IMR-90 (cell line): ENCODE data around the gene MGAT4A. TPM values are rescaled to one million over a fixed set of nuclear protein-coding genes. Genes with fewer than 3 reads are reported as not detected.

Experiments
- ATAC-seq: fragments of 200-7000 bp; cut with Tn5 transposase; 2 replicates; pipeline ENCODE4 v1.9.1; 2020; ENCODE audit warnings: low read depth, mild to moderate bottlenecking, moderate library complexity
- BruUV-seq: library from RNA; stranded (reverse); fragments of 400-500 nt; replicated peaks from 2 replicates; lab custom pipeline; 2021; lab: Mats Ljungman, UMichigan
- CTCF ChIA-PET: fragments of 300-600 bp; formaldehyde crosslinking; extraction: SDS; loops from one replicate; lab custom pipeline; 2021; ENCODE audit warnings: antibody characterized with exemption; lab: Yijun Ruan, JAX
- POLR2A ChIA-PET: fragments of 300-600 bp; sonication (Branson Sonifier 250); formaldehyde crosslinking; loops from one replicate; lab custom pipeline; 2022; ENCODE audit warnings: antibody characterized with exemption; ENCODE audit not compliant: unreplicated experiment; lab: Charles Lee
- DNase-seq: peaks from one replicate; pipeline ENCODE4 v3.0.0; 2013
- H2AFZ ChIP-seq: replicated peaks from 2 replicates; pipeline ENCODE3; 2013; ENCODE audit warnings: low read length, mild to moderate bottlenecking; ENCODE audit not compliant: poor library complexity
- H2AK5ac ChIP-seq: 2 replicates; pipeline ENCODE4 v1.6.1; 2013; ENCODE audit warnings: low read depth, low read length, inconsistent platforms
- H2AK9ac ChIP-seq: replicated peaks from 2 replicates; pipeline ENCODE3; 2013; ENCODE audit warnings: mild to moderate bottlenecking, low read depth, low read length, moderate library complexity; ENCODE audit not compliant: poor library complexity
- H2BK120ac ChIP-seq: 2 replicates; pipeline ENCODE4 v1.6.1; 2013; ENCODE audit warnings: low read depth, low read length, inconsistent platforms
- H2BK15ac ChIP-seq: 3 replicates; pipeline ENCODE4 v1.6.1; 2013; ENCODE audit warnings: low read depth, low read length, inconsistent platforms
- H2BK20ac ChIP-seq: 2 replicates; pipeline ENCODE4 v1.6.1; 2013; ENCODE audit warnings: low read depth, mild to moderate bottlenecking, inconsistent platforms, low read length, moderate library complexity
- H2BK5ac ChIP-seq: 2 replicates; pipeline ENCODE4 v1.6.1; 2013; ENCODE audit warnings: mild to moderate bottlenecking, low read depth, low read length, inconsistent platforms; ENCODE audit not compliant: poor library complexity, severe bottlenecking
- H3K14ac ChIP-seq: replicated peaks from 2 replicates; pipeline ENCODE4 v1.6.1; 2013; ENCODE audit warnings: low read depth, low read length, inconsistent platforms
- H3K18ac ChIP-seq: 2 replicates; pipeline ENCODE4 v1.6.1; 2013; ENCODE audit warnings: low read depth, low read length, control low read depth
- H3K23ac ChIP-seq: 2 replicates; pipeline ENCODE4 v1.6.1; 2013; ENCODE audit warnings: low read depth, low read length, inconsistent platforms
- H3K27ac ChIP-seq: 2 replicates; pipeline ENCODE4 v1.5.1; 2013; ENCODE audit warnings: mild to moderate bottlenecking, control low read depth, low read length; ENCODE audit not compliant: insufficient read depth
- H3K27me3 ChIP-seq: 2 replicates; pipeline ENCODE4 v1.6.1; 2013; ENCODE audit warnings: low read length; ENCODE audit not compliant: control insufficient read depth, insufficient read depth
- H3K36me3 ChIP-seq: 2 replicates; pipeline ENCODE4 v1.6.1; 2013; ENCODE audit warnings: low read length, mixed read lengths; ENCODE audit not compliant: control insufficient read depth, insufficient read depth
- H3K4ac ChIP-seq: 2 replicates; pipeline ENCODE4 v1.6.1; 2013; ENCODE audit warnings: low read depth, low read length, inconsistent platforms
- H3K4me1 ChIP-seq: 2 replicates; pipeline ENCODE4 v1.6.1; 2013; ENCODE audit warnings: low read length, mixed read lengths; ENCODE audit not compliant: control insufficient read depth, insufficient read depth
- H3K4me2 ChIP-seq: 2 replicates; pipeline ENCODE4 v1.6.1; 2013; ENCODE audit warnings: low read depth, mild to moderate bottlenecking, control low read depth, low read length, moderate library complexity
- H3K4me3 ChIP-seq: 2 replicates; pipeline ENCODE4 v1.5.1; 2013; ENCODE audit warnings: low read depth, mild to moderate bottlenecking, control low read depth, low read length, moderate library complexity; ENCODE audit not compliant: insufficient read depth
- H3K56ac ChIP-seq: 2 replicates; pipeline ENCODE4 v1.6.1; 2013; ENCODE audit warnings: low read length, inconsistent platforms; ENCODE audit not compliant: insufficient read depth; ENCODE audit errors: extremely low read depth
- H3K79me1 ChIP-seq, 2 experiments: 2 replicates each; pipeline ENCODE4 v1.6.1; 2013; ENCODE audit warnings: low read length in 2 of 2, inconsistent platforms in 1 of 2, low read depth in 1 of 2
- H3K9ac ChIP-seq: 2 replicates; pipeline ENCODE4 v1.6.1; 2013; ENCODE audit warnings: low read depth, low read length, control low read depth
- H3K9me1 ChIP-seq: 2 replicates; pipeline ENCODE4 v1.6.1; 2013; ENCODE audit warnings: low read length, inconsistent platforms; ENCODE audit not compliant: insufficient read depth
- H3K9me3 ChIP-seq: 2 replicates; pipeline ENCODE4 v1.6.1; 2013; ENCODE audit warnings: low read length; ENCODE audit not compliant: control insufficient read depth, insufficient read depth
- H4K20me1 ChIP-seq: 2 replicates; pipeline ENCODE4 v1.6.1; 2013; ENCODE audit warnings: low read length, inconsistent platforms; ENCODE audit not compliant: insufficient read depth
- H4K5ac ChIP-seq: 2 replicates; pipeline ENCODE4 v1.6.1; 2013; ENCODE audit warnings: mild to moderate bottlenecking, low read depth, low read length, control low read depth
- H4K8ac ChIP-seq, 2 experiments: 2 replicates each; pipeline ENCODE4 v1.6.1; 2013; ENCODE audit warnings: low read depth in 2 of 2, low read length in 2 of 2, control low read depth in 1 of 2, inconsistent platforms in 1 of 2
- H4K91ac ChIP-seq: 2 replicates; pipeline ENCODE4 v1.6.1; 2013; ENCODE audit warnings: low read depth, low read length, inconsistent platforms; ENCODE audit not compliant: insufficient read depth
- CEBPB ChIP-seq: IDR thresholded peaks from 2 replicates; pipeline ENCODE4 v1.6.1; 2012; ENCODE audit warnings: low read depth, low read length, improper control_type of control experiment
- CHD1 ChIP-seq: IDR thresholded peaks from 2 replicates; pipeline ENCODE4 v1.6.1; 2012; ENCODE audit warnings: low read depth, low read length, improper control_type of control experiment
- FOS ChIP-seq: fragments of 150-350 bp; IDR thresholded peaks from 2 replicates; pipeline ENCODE4 v1.6.1; 2016; ENCODE audit warnings: low read depth, low read length
- MAZ ChIP-seq: IDR thresholded peaks from 2 replicates; pipeline ENCODE4 v1.6.1; 2012; ENCODE audit warnings: low read depth, mild to moderate bottlenecking, low read length, improper control_type of control experiment, moderate library complexity, borderline replicate concordance
- MXI1 ChIP-seq: IDR thresholded peaks from 2 replicates; pipeline ENCODE4 v1.6.1; 2012; ENCODE audit warnings: low read depth, mild to moderate bottlenecking, low read length, moderate library complexity, borderline replicate concordance
- NFE2L2 ChIP-seq: fragments of 150-350 bp; IDR thresholded peaks from 2 replicates; pipeline ENCODE4 v1.6.1; 2016; ENCODE audit warnings: low read depth, mild to moderate bottlenecking, low read length
- RCOR1 ChIP-seq: IDR thresholded peaks from 2 replicates; pipeline ENCODE4 v1.6.1; 2012; ENCODE audit warnings: mild to moderate bottlenecking, low read length, improper control_type of control experiment; ENCODE audit not compliant: insufficient replicate concordance
- RFX5 ChIP-seq: IDR thresholded peaks from 2 replicates; pipeline ENCODE4 v1.8.0; 2012; ENCODE audit warnings: low read depth, mild to moderate bottlenecking, low read length, moderate library complexity
- WGBS, 2 experiments: methylation state at CpG; one replicate each; pipeline versions ENCODE4 v1.1.5 to v1.1.7; 2013; ENCODE audit warnings: missing lambda C conversion rate in 2 of 2; ENCODE audit not compliant: insufficient read length in 1 of 2; ENCODE audit errors: extremely low coverage in 2 of 2; 5-methylcytosine and 5-hydroxymethylcytosine counted together
- dilution Hi-C: fragments of 300-500 bp; cut with HindIII; formaldehyde crosslinking; loops from one replicate; pipeline ENCODE4 v1.14.3; 2018; ENCODE audit warnings: low sequenced_read_pairs; ENCODE audit not compliant: unreplicated experiment
- in situ Hi-C: fragments of 300-500 bp; cut with MboI; formaldehyde crosslinking; loops from 3 replicates; pipeline ENCODE4 v1.14.3; 2019; ENCODE audit warnings: low sequenced_read_pairs, inconsistent platforms, mixed read lengths
- intact Hi-C: fragments of 100-400 bp; cut with micrococcal nuclease; formaldehyde crosslinking; loops from 2 replicates; pipeline ENCODE4 v1.10.0; 2022
- polyA plus RNA-seq, 3 experiments: library from polyadenylated mRNA; depleted of rRNA; stranded (reverse); fragments of >200 nt; gene quantifications; 2 replicates each; pipeline ENCODE4 v1.2.3, GENCODE V29; 2012; ENCODE audit warnings: low replicate concordance in 1 of 3
- total RNA-seq: library from RNA; depleted of rRNA; stranded (reverse); fragments of >200 nt; gene quantifications from 2 replicates; pipeline ENCODE4 v1.2.3, GENCODE V29; 2012

Gene MGAT4A
- total and polyA plus RNA-seq, 2 of the 4 experiments (the other 2 are of a cell fraction) = under 0.01 TPM; not detected in 1

DNA sequence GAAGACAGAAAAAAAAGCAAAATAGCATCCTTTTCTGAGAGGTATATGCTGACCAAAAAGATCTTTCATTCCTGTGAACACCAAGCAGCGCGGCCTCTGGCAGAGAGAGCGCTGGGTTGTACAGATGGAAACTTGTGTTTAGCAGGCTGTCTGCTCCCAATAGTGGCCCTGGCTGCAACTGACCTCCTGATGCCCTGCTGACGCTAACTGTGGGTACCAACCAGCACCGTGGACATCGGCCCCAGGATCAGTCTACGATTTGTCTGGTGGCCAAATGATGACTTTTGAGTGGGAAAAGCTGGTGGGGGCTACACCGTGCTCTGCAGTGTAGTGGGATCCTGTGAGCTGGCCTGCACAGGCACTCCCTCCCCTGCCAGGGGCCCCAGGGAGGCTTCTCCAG lies 138.4 kb downstream of the MGAT4A start:
- H3K79me1 ChIP-seq = 0 out of 4 replicates have a peak, but pooled peaks cover 0 to 2% of the 10 kb centered on the region in 2 experiments
- no peak overlapping the region for H3K4me2 ChIP-seq
- DNase-seq (no peak), ATAC-seq (no peak)
- H4K5ac ChIP-seq = no peak overlapping the region
- H3K4me1 ChIP-seq = no peaks in the 10 kb centered on the region
- no peak overlapping the region for H4K8ac ChIP-seq
- H3K18ac ChIP-seq = no peak overlapping the region
- H3K9me1 ChIP-seq = peaks cover 10% of the 10 kb centered on the region
- H4K20me1 ChIP-seq = no peaks in the 10 kb centered on the region
- TF ChIP-seq MXI1 (no peak), MAZ (no peak), FOS (no peak), RFX5 (no peak), NFE2L2 (no peak), RCOR1 (no peak), CHD1 (no peak), CEBPB (no peak)
- ChIA-PET CTCF (no interaction called here), POLR2A (no interaction called here)
- H3K56ac ChIP-seq = no peak overlapping the region
- BruUV-seq = no TSS peak
- H4K91ac ChIP-seq = no peak overlapping the region
- 92% methylated on average over 2 of the region's 8 CpGs; no CpG with 5 or more reads in 1 of the 2 experiments for WGBS, 2 experiments
- no peak overlapping the region for H2AK5ac ChIP-seq
- dilution Hi-C loops (no loop called here), intact Hi-C loops (no loop called here), in situ Hi-C loops (no loop called here)
- H3K27me3 ChIP-seq = no peaks in the 10 kb centered on the region
- peaks cover 8% of the 10 kb centered on the region for H3K36me3 ChIP-seq
- no peak overlapping the region for H2AFZ ChIP-seq
- no peak overlapping the region for H3K23ac ChIP-seq
- H3K9ac ChIP-seq = no peak overlapping the region
- H2AK9ac ChIP-seq = no peak overlapping the region
- H2BK5ac ChIP-seq = no peak overlapping the region
- H2BK120ac ChIP-seq = no peak overlapping the region
- H3K9me3 ChIP-seq = no peaks in the 10 kb centered on the region
- H2BK20ac ChIP-seq = no peak overlapping the region
- no peak overlapping the region for H3K27ac ChIP-seq
- no peak overlapping the region for H3K14ac ChIP-seq
- no peak overlapping the region for H3K4ac ChIP-seq
- no peak overlapping the region for H2BK15ac ChIP-seq
- H3K4me3 ChIP-seq = no peak overlapping the region
